HG02623 (cell line): ENCODE data around the gene USP24.
A peak's percentile ranks its signal among the peaks of the same experiment; 100 is the strongest.
"Not testable (repeated sequence)": the region's sequence is repeated elsewhere in the genome, so short reads cannot be mapped to it uniquely, and the experiment has no call there.

Experiments
- ATAC-seq: cut with Tn5 transposase; IDR thresholded peaks from one replicate; pipeline ENCODE4 v1.9.1; 2021; ENCODE audit warnings: moderate library complexity; ENCODE audit not compliant: unreplicated experiment

USP24 gene

GRCh38 chr1:55200667-55201066, 14.5 kb downstream of the USP24 start:
- ATAC-seq: no peak

GRCh38 chr1:55199735-55200134, 15.4 kb downstream of the USP24 start:
- ATAC-seq: not testable (repeated sequence)

GRCh38 chr1:55198044-55198443, 17.1 kb downstream of the USP24 start:
- no peak for ATAC-seq

- no peak for ATAC-seq
These were observed 18.1 kb downstream of the USP24 start for GRCh38 chr1:55197099-55197498.

GRCh38 chr1:55196433-55197035, 18.6 kb downstream of the USP24 start:
- ATAC-seq: no peak

- peak; percentile 50 for ATAC-seq
These were observed 19.5 kb downstream of the USP24 start for GRCh38 chr1:55195521-55196233.

GRCh38 chr1:55194851-55195250, 20.3 kb downstream of the USP24 start:
- no peak for ATAC-seq

- ATAC-seq: no peak
These were observed 23.1 kb downstream of the USP24 start for GRCh38 chr1:55192093-55192492.

- ATAC-seq: not testable (repeated sequence)
These were observed 23.8 kb downstream of the USP24 start for GRCh38 chr1:55191219-55191952.

GRCh38 chr1:55190109-55190508, 25.1 kb downstream of the USP24 start:
- no peak for ATAC-seq

- no peak for ATAC-seq
These were observed 26.3 kb downstream of the USP24 start for GRCh38 chr1:55188909-55189308.

- no peak for ATAC-seq
These were observed 29.3 kb downstream of the USP24 start for GRCh38 chr1:55185832-55186231.

- no peak for ATAC-seq
These were observed 30.3 kb downstream of the USP24 start for GRCh38 chr1:55184859-55185258.

- no peak for ATAC-seq
These were observed 33.5 kb downstream of the USP24 start for GRCh38 chr1:55181666-55182065.

GRCh38 chr1:55180075-55180670, 35.0 kb downstream of the USP24 start:
- ATAC-seq: no peak

GRCh38 chr1:55179177-55179835, 35.9 kb downstream of the USP24 start:
- ATAC-seq: no peak

GRCh38 chr1:55172687-55173086, 42.5 kb downstream of the USP24 start:
- ATAC-seq: no peak

GRCh38 chr1:55172272-55172671, 42.9 kb downstream of the USP24 start:
- ATAC-seq: no peak

GRCh38 chr1:55171694-55172093, 43.5 kb downstream of the USP24 start:
- no peak for ATAC-seq

- ATAC-seq: no peak
These were observed 44.7 kb downstream of the USP24 start for GRCh38 chr1:55170426-55170825.

GRCh38 chr1:55169126-55169525, 46.0 kb downstream of the USP24 start:
- no peak for ATAC-seq
